ENCODE results near the gene ADGRE1.
A peak's percentile ranks its signal among the peaks of the same experiment; 100 is the strongest.
"Not testable (repeated sequence)": the region's sequence is repeated elsewhere in the genome, so short reads cannot be mapped to it uniquely, and the experiment has no call there.

ADGRE1 gene
- 1.7 to 5.1 reads per million in 2 donors for total RNA-seq

DNA sequence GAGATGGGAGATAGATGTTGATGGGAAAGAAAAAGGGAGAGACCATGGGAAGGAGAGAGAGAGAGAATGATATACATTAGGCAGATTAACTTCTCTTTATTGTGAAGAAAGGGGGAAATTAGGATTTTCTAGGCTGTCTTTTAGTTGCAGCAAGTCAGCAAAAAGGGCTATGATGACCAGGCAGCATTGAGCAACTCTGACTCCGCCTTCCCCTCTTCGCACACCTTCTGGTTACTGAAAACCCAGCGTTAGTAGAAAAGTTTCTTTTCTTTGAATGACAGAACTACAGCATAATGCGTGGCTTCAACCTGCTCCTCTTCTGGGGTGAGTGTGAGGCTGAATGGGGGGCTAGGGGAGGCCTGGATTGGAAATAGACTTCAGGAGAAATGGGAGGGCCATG, at the start of gene ADGRE1:
TSS of gene ADGRE1 (plus strand) at position 264 of the 400 bp plus-strand sequence. CDS start at position 294, 30 bp downstream.
- DNase-seq, result no peak

DNA sequence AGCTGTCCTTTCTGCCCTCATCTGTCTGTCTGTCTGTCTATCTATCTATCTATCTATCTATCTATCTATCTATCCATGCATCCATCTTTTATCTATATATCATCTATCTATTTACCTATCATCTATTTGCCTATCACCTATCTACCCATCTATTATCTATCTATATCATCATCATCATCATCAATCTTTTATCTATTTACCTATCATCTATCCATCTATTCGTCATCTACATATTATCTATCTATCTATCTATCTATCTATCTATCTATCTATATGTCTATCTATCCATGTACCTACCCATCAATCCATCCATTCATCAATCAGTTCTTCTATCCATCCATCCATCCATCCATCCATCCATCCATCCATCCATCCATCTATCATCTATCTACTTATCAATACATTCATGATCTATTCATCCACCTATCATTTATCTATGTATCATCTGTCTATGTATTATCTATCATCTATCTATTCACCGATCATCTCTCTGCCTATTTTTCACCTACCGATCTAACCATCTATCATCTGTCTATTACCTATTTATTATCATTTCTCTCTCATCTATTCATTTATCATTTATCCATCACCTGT, 49.2 kb upstream of the ADGRE1 start:
- no peak for DNase-seq

DNA sequence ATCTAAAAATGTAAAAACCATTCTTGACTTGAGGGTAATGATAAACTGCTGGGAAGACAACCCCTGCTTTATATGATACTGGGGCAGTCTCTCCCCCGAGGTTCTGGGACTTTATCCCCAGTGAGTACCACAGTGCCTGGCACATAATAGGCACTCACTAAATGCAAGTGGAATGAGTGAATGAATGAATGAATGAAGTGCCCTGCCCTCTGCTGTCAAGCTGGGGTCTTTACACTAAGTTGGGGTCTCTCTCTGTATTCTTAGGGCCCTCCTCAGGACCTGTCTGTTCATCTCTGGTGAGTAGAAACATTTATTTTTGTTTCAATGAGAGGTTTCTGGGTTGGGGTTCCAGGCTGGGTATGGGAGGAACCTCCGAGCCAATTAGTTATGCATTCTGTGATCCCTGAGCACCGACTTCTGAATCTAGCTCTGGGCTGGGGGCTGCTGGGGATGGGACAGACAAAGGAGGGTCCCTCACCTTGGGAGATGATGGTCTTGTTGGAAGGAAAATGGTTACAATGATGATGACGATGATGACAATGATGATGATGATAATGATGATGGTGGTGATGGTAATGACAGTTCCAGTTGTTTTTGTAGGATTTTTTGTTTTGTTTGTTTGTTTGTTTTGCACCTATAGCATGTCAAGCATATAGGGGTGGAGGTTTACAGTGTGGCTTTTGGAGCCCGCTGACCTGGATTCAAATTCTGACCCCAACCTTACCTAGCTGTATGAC, 44.3 kb upstream of the ADGRE1 start:
- no peak for DNase-seq

- DNase-seq, result no peak
Measured at GRCh38 chr19:6847828-6848200, 39.6 kb upstream of the ADGRE1 start.

- no peak for DNase-seq
Measured at GRCh38 chr19:6848986-6849385, 38.4 kb upstream of the ADGRE1 start.

- no peak for DNase-seq
Measured at GRCh38 chr19:6849876-6850275, 37.5 kb upstream of the ADGRE1 start.

DNA sequence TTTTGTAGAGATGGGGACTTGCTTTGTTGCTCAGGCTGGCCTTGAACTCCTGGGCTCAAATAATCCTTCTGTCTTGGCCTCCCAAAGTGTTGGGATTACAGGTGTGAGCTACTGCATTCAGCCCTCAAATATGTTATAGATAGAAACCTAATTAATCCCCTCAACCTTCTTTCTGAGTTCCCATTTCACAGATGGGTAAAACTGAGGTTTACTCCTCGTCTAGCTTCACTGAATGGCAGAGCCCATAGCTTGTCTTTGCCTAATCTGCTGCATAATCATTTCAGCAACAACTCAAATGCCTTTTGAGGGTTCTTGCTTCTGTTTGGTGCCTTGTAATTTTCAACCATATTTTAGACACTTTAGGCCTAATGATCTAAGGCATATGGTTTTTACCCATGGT, 36.0 kb upstream of the ADGRE1 start:
- DNase-seq, result no peak

- no peak for DNase-seq
Measured at GRCh38 chr19:6852001-6852400, 35.4 kb upstream of the ADGRE1 start.

DNA sequence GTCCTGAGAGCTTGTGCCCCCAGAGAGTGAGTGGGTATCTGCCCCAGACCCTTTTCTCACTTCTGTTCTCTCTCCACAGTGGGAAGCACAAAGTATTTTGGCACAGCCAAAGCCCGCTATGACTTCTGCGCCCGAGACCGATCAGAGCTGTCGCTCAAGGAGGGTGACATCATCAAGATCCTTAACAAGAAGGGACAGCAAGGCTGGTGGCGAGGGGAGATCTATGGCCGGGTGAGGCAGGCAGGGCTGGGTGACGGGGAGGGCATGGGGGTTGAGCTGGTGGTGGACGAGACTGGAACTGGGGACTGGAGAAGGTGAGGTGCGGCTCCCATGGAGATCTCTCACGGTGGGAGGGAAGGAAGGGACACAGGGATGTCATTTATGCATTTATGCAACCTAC, 33.5 kb upstream of the ADGRE1 start:
- DNase-seq, result no peak

DNA sequence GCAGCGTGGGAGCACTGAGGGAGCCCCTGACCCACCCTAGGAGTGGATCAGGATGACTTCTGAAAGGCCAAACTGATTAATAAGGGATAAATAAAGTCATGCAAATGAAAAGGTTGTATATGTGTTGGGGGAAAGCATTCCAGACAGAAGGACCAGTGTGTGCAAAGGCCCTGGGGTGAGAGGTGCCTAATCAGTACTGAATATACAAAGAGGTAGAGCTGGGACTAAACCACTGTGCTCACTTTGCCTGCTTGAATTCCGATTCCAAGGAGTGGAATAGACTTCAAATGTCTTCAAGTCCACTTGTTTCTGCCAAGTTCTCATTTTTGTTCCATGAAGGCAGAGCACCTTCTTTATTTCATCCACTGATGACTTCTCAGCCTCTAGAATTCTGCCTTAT, 32.6 kb upstream of the ADGRE1 start:
- no peak for DNase-seq

DNA sequence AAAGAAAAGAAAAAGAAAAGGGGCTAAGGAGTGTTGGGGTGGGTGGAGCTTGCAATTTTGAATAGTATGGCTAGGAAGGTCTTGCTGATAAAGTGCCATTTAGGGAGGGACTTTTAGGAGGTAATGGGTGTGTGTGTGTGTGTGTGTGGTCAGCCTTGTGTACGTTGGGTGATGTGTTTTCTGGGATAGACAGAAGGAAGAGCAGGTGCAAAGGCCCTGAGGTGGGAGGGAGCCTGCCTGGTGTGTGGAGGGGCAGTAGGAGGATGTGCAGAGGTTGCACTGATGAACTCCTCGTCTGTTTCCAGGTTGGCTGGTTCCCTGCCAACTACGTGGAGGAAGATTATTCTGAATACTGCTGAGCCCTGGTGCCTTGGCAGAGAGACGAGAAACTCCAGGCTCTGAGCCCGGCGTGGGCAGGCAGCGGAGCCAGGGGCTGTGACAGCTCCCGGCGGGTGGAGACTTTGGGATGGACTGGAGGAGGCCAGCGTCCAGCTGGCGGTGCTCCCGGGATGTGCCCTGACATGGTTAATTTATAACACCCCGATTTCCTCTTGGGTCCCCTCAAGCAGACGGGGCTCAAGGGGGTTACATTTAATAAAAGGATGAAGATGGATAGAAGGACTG, 30.5 kb upstream of the ADGRE1 start:
- DNase-seq, result no peak

DNA sequence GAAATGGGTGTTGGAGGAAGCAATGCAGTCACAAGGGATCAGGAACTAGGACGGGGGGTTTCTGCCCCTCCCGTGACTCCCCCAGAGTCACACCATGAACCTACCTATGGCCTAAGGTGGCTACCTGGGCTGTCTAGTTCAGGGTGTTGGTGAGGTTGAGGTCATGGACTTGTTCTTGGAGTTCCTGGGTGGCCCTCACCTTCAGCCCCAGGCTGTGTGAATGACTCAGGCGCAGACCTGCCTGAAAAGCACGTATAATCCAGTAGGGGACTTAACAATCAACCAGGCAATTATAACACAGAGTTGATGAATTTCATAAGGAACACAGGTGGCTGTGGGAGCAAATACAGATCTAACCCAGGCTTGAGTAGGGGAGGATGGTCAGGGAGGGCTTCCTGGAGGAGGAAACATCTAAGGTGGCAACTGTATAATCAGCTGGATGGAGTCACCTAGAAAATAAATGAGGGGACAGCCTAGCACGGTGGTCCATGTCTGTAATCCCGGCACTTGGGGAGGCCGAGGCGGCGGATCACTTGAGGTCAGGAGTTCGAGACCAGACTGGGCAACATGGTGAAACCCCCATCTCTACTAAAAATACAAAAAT, 25.6 kb upstream of the ADGRE1 start:
- no peak for DNase-seq

GRCh38 chr19:6862673-6863078, 24.7 kb upstream of the ADGRE1 start:
- peak; percentile 82 for DNase-seq

- no peak for DNase-seq
Measured at GRCh38 chr19:6864325-6864940, 22.9 kb upstream of the ADGRE1 start.

DNA sequence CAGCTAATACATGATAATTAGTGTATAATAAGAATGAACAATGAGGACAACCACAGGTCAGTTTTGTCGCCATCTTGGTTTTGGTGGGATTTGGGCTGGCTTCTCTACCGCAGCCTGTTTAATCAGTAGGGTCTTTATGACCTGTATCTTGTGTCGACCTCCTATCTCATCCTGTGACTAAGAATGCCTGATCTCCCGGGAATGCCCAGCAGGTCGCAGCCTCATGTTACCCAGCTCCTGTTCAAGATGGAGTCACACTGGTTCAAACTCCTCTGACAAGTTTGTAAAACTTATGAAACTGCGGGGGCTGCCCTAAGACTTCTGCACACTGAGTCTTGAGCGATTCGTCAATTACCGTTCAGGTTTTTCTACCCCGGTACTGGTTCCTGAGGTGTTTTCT, 21.5 kb upstream of the ADGRE1 start:
- DNase-seq, result no peak

- DNase-seq, result no peak
Measured at GRCh38 chr19:6866741-6867151, 20.6 kb upstream of the ADGRE1 start.

DNA sequence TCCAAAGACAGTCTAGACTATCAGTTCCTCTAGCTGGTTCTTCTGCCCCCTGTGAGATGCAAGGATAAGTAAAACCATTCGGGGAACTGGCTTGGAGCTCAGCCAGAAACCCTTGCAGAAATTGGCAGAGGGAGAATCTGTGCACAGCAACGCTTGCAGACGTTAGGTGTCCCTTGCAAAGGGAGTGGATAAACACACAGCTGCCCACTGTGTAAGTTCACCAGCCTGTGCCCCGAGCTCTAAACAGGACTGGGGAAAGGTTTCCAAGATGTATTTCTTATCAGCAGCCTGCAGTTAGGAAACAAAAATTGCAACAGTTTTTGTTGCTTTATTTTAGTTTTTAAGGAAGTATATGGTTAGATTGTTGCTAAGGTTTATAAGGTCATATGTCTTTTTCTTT, 19.0 kb upstream of the ADGRE1 start:
- DNase-seq, result no peak

GRCh38 chr19:6869151-6869882, 18.1 kb upstream of the ADGRE1 start:
- not testable (repeated sequence) for DNase-seq

DNA sequence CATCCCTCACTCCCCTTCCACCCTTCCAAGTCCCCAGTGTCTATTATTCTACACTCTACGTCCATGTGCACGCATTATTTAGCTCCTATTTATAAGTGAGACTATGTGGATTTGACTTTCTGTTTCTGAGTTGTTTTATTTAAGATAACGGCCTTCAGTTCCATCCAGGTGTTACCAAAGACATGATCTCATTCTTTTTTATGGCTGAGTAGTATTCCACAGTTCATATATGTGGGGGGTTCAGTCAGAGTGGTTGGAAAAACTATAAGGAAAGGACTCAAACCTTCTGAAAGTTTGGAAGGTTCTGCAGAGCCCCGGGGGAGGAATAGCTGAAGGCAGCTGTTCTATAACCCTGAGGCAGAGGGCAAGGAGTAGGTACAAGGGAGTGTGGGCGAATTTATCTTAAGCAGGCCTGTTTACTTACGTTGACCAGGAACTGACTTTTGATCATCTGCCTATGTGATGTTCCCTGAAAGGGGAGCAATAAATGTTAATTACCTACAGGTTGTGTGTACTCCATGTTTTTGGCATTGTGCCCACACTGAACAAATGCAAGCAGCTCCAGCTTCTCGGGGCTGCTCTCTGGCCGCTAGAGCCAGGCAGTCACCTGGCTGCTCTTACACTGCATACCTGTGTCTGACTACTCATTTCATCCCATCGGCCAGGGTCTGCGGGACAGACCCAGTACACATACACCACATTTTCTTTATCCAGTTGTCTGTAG, 13.5 kb upstream of the ADGRE1 start:
- no peak for DNase-seq

GRCh38 chr19:6875218-6875617, 12.2 kb upstream of the ADGRE1 start:
- no peak for DNase-seq

- DNase-seq, result no peak
Measured at GRCh38 chr19:6876748-6877147, 10.6 kb upstream of the ADGRE1 start.

DNA sequence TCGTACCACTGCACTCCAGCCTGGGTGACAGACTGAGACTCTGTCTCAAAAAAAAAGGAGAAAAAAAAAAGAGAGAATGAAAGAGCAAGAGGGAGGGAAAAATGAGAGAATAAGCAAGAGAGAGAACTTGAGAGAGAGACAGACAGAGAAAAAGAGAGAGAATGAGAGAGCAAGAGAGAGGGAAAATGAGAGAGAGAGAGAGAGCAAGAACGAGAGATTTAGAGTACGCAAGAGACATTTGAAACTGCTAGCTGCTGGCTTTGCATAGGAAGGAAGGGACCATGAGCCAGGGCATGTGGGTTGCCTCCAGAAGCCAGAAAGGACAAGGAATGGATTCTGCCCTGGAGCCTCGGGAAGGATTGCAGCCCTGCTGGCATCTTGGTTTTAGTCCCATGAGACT, 9.6 kb upstream of the ADGRE1 start:
- DNase-seq, result no peak

All from T-helper 9 cell (primary cell).